ENCODE data around the gene PRRT2.
A peak's percentile ranks its signal among the peaks of the same experiment; 100 is the strongest.
"Not testable (repeated sequence)": the region's sequence is repeated elsewhere in the genome, so short reads cannot be mapped to it uniquely, and the experiment has no call there.

The PRRT2 gene

GRCh38 chr16:29812754-29813643, 1.0 kb downstream of the PRRT2 start:
- no peak for DNase-seq

GRCh38 chr16:29813644-29814562, 1.9 kb downstream of the PRRT2 start:
- DNase-seq = no peak

- DNase-seq = no peak
These were observed 2.6 kb downstream of the PRRT2 start for GRCh38 chr16:29814592-29814991.

DNA sequence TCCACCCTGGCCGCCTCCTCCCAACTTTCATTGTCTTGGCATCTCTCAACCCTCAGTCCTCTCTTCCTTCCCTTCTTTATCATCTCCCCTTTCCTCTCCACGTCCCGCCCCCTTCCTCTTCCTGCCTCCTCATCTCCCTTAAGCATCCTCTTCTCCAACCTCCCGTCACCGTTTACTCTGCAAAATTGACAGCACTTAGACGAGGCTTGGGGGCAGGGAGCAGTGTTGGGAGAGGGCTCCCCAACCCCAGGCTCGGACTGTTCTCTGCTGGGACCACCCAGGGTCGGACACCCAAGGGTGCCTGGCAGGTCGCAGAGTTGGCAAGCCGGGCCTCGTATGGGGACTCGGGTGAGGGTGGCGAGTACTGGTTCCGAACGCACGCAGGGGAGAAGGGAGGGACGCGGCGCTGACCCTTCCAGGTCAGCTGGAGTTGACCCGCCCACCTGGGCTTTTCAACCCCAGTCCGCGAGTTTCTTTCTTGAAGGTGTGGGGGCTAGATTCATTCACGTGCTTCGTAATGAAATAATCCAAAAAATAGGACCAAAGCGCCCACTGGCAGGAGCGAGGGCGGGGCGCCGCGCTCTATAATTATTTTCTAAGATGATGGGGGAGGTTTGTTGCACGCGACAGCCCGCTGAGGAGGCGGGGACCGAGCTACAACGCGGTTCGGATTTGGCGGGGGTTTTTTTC, 3.2 kb downstream of the PRRT2 start:
- DNase-seq = no peak

- DNase-seq = peak; percentile 100
These were observed 4.0 kb downstream of the PRRT2 start, which contains the start of gene PAGR1 for GRCh38 chr16:29815793-29816693. Gene PAGR1 (plus strand): TSS chr16:29816152. CDS start chr16:29816526, 374 bp downstream.

DNA sequence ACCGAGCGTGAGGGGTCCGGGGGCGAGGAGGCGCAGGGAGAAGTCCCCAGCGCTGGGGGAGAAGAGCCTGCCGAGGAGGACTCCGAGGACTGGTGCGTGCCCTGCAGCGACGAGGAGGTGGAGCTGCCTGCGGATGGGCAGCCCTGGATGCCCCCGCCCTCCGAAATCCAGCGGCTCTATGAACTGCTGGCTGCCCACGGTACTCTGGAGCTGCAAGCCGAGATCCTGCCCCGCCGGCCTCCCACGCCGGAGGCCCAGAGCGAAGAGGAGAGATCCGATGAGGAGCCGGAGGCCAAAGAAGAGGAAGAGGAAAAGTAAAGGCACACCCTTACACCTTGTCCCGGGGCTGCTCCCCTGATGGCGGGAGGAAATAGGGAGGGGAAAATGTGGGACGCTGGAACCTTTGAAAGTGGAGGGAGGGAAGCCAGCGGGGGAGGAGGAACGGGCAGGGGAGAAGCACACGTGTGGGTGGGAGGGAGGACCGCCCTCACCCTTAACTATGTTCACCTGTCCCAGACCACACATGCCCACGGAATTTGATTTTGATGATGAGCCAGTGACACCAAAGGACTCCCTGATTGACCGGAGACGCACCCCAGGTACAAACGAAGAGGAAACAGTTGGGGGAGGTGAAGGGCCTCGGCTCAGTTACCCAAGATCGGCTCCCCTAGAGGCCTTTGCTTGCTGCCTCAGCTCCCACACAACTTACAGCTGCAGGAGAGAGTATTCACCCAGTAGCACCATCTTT, 4.9 kb downstream of the PRRT2 start:
- peak; percentile 56 for DNase-seq

DNA sequence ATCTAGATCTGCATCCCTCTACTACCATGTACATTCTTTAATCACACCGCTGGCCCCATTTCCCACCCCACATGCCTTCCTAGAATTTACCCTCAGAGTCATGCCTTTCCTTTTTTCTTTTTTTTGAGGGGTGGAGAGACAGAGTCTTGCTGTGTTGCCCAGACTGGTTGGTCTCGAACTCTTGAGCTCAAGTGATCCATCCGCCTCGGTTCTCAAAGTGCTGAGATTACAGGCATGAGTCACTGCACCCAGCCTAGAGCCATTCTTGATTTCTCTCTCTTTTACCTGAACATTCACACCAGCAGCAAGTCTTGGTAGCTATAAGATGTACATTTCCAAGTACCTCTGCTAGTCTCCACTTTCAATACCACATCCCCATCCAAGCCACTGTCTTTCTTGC, 6.1 kb downstream of the PRRT2 start:
- DNase-seq = no peak

- no peak for DNase-seq
These were observed 7.5 kb downstream of the PRRT2 start for GRCh38 chr16:29819506-29819905.

DNA sequence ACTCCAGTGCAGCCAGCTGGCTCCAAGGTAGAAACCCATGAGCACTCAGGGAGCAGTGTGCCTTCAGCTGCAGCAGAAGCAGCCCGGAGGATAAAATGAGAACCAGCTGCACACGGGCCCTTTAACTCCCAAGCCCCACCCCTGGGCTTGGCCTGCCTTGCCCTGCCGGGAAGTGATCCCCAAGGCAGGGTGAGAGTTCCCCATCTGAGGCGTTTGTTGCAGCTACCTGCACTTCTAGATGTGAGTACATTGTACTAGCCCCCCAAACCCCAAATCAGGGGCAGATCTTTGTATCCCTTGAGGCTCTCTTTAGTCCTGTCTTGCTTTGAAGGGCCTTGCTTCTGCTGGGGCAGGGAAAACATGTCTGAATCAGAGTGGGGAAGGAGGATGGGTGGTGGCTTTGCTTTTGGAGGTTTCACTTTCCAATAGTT, 8.3 kb downstream of the PRRT2 start, which contains the start of gene MVP:
TSS of gene MVP (plus strand) at position 192 of the 431 bp plus-strand sequence. CDS start 10,088 bp downstream, outside the sequence.
- peak; percentile 81 for DNase-seq

GRCh38 chr16:29820730-29821642, 9.0 kb downstream of the PRRT2 start:
- peak; percentile 78 for DNase-seq

GRCh38 chr16:29821643-29822115, 9.7 kb downstream of the PRRT2 start:
- no peak for DNase-seq

DNA sequence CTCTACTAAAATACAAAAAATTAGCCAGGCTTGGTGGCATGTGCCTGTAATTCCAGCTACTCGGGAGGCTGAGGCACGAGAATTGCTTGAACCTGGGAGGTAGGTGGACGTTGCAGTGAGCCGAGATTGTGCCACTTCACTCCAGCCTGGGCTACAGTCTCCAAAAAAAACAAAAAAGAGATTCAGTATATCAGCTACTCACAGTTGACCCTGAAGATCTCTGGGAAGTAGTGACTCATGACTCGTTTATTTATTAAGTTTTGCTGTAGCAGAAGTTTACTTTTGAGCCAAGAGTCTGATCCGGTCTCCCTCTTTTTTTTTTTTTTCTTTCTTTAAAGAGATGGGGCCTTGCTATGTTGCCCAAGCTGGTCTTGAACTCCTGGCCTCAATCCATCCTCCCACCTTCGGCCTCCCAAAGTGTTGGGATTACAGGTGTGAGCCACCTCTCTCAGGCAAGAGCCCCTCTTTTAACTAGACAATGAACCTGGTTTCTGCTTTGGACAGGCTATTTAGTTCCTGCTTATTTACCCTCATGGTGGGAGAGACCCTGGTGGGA, 12.7 kb downstream of the PRRT2 start:
- DNase-seq = no peak

GRCh38 chr16:29825145-29826044, 13.4 kb downstream of the PRRT2 start:
- DNase-seq = peak; percentile 40

GRCh38 chr16:29826342-29826695, 14.3 kb downstream of the PRRT2 start:
- DNase-seq = no peak

DNA sequence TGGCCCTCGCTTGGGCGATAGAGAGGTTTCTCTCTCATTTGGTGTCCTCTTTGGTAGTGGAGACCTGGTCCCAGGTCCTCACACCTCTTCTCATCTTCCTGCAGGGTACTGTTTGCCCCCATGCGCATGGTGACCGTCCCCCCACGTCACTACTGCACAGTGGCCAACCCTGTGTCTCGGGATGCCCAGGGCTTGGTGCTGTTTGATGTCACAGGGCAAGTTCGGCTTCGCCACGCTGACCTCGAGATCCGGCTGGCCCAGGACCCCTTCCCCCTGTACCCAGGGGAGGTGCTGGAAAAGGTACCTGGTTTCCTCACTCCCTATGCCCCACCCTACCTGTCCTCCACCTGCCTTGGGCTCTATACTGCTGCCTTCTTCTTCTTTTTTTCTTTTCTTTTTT, 18.8 kb downstream of the PRRT2 start:
- DNase-seq = no peak

DNA sequence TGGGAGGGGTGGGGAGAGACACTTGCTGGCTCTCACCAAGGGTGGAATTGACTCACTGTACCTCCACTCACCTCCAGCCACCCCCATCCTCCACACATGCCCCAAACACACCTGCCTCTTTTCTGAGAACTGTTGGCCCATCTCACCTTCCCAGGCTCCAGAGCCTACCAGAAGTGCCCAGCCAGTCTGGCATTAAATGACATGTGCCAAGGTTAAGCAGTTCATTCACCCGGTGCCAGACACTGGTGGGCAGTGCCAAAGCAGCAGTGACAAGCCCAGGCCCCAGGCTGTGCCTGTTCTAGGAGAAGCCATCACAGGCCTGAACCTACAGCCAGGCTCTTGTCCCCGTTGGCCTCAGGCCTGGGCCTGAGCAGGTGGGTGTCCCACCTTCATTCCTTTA, 19.5 kb downstream of the PRRT2 start:
- DNase-seq = no peak

- DNase-seq = not testable (repeated sequence)
These were observed 21.2 kb downstream of the PRRT2 start for GRCh38 chr16:29833219-29833618.

DNA sequence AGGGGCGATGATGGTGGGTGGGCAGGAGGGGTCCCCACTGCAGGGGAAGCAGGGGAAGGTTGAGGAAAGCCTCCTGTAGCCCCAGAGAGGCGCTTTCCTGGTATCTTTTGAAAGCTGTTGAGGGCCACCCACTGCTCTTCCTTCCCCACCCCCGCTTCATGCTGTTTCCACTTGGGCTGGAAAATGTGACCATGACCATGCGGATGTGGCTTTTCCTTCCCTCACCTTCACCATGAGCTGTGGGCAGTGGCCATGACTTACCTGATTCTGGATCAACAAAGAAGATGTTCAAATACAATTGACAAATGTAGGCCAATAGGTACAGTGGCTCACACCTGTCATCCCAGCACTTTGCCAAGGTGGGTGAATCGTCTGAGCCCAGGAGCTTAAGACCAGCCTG, 22.1 kb downstream of the PRRT2 start:
- no peak for DNase-seq

Measured in CD4-positive, alpha-beta T cell treated with Interleukin-10 for 1 hour (primary cell).